Stomach (tissue), 4 donors: ENCODE data around the gene TRDMT1.

Experiments
- EP300 ChIP-seq: sonication (generic); formaldehyde crosslinking; IDR thresholded peaks from one replicate; pipeline ENCODE4 v1.6.1; 2017; ENCODE audit warnings: antibody characterized with exemption
- POLR2AphosphoS5 ChIP-seq, 3 donors: sonication (generic); formaldehyde crosslinking; IDR thresholded peaks; one replicate each; pipeline ENCODE4 v1.6.1; 2016; ENCODE audit warnings: antibody characterized with exemption in 3 of 3

DNA sequence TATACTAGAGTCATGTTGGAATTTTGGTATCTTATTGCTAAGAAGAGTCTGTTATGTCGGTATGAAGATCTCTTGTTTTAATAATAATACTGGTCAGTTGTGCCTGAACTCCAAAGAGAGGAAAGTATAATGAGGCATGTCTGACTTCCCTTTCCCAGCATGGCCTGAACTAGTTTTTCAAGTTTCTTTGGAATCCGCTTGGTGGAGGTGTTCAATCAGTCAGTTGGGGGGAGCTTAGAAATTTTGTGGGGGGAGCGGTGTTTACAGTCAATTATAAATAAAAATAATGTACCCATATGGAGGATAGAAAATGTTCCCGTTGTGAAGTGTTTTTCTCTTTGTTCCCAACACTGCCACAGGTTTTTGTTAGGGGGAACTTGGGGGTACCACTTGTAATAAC, 1.5 kb upstream of the TRDMT1 start:
- TF ChIP-seq POLR2AphosphoS5 (IDR thresholded peaks at IDR 0.05): no peak
- TF ChIP-seq EP300: no peak
